ENCODE measurements around the gene ACBD3. TPM values are rescaled to one million over a fixed set of nuclear protein-coding genes. Genes with fewer than 3 reads are reported as not detected.

Gene ACBD3
- total and polyA plus RNA-seq, 2 experiments from 2014 or later: 41.4 to 76.8 TPM

DNA sequence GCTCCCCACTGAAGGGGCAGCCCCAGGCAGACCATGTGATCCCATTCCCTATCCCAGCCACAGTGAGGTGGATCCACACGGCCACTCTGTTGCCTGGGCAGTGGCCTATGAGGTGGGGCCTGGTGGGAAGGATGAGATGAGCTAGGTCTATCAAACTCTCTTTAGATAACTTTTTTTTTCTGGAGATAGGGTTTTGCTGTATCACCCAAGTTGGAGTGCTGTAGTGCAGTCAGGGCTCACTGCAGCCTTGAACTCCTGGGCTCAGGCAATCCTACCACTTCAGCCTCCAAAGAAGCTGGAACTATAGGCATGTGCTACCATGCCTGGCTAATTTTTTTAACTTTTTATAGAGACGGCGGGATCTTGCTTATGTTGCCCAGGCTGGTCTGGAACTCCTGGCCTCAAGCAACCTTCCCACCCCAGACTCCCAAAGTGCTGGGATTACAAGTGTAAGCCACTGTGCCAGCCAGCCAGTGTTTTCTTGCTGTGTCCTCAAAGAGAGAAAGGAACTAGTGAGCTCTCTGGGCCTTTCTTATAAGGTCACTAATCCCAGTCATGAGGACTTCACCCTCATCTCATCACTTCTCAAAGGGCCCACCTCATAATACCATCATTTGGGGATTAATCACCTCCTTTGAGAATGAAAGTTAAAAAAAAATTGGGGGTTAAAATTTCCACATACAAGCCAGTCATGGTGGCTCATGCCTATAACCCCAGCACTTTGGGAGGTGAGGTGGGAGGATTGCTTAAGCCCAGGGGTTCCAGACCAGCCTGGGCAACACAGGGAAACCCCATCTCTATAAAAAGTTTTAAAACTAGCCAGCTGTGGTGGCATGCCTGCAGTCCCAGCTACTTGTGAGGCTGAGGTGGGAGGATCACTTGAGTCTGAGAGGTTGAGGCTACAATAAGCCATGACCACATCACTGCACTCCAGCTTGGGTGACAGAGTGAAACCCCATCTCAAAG is 87.4 kb downstream of the ACBD3 start:
- peaks cover 11% of the 10 kb centered on the region for H3K4me1 ChIP-seq (ENCODE audit: insufficient read depth)
- H3K79me2 ChIP-seq (ENCODE audit: insufficient read depth): no peaks in the 10 kb centered on the region
- in situ Hi-C loops (cut with MboI): no loop called here
- H3F3A ChIP-seq (ENCODE audit: insufficient read depth): peaks cover 10% of the 10 kb centered on the region; the same call in 1 of the 2 replicates
- no peaks in the 10 kb centered on the region for H3K27me3 ChIP-seq (replicated peaks; ENCODE audit: insufficient read depth)
- H4K20me1 ChIP-seq (ENCODE audit: insufficient read depth): no peaks in the 10 kb centered on the region
- DNase-seq: peak; percentile 40
- H3K4me2 ChIP-seq (ENCODE audit: unreplicated experiment): no peak overlapping the region
- WGBS, 2 experiments (ENCODE audit: low coverage in 1 of 2, low lambda C conversion rate in 2 of 2, missing lambda C conversion rate in 2 of 2): 83 to 88% methylated on average over 3 of the region's 3 CpGs
- H3K36me3 ChIP-seq (ENCODE audit: low read depth): no peaks in the 10 kb centered on the region
- TF ChIP-seq EZH2 (IDR thresholded peaks at IDR 0.05; ENCODE audit: insufficient read depth, poor library complexity, severe bottlenecking): no peak
- TF ChIP-seq EZH2phosphoT487 (IDR thresholded peaks at IDR 0.05; ENCODE audit: insufficient read depth, low read depth): no peak
- H2AFZ ChIP-seq: no peak overlapping the region
- no peaks in the 10 kb centered on the region for H3K9me3 ChIP-seq (ENCODE audit: low read depth)
- H3K9ac ChIP-seq: no peak overlapping the region
- H3K4me3 ChIP-seq: no peak overlapping the region
- H3K27ac ChIP-seq: no peak overlapping the region
- H3K9me2 ChIP-seq (ENCODE audit: insufficient read depth): no peaks in the 10 kb centered on the region

DNA sequence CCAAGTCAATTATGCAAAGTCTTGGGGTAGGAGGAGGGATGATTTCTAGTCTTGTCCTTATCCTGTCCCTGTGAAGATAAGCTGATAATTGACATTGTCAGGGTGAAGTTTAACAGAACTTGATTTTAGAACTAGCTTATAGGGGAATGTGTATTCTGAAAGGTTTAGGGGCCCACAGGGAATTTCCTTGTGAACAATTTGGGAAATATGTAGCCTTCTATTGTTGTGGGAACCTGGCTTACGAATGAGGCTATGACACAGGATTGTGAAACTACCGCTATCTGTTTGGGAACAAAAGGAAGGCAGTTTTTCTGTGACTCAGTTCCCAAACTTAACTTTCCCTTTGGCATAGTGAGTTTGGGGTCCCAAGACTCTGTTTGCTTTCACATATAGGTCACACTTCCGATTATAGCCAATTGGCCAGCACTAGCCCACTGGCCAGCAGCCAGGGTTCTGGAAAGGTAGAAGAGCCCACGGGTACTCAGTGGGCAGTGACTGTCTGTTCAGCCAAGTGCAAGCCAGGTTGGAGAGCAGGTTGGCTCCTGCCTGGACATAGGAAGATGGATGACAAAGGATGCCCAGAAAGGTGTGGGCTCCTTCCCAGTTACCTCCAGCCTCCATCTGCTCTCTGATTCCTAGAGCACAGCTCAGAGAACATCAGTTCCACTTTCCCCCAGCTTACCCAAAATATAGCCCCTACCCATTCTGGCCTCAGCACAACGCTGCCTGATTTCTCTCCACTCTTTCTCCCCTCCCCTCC is 88.5 kb downstream of the ACBD3 start:
- Histone ChIP-seq H3K4me3 (peak overlapping the region; percentile 24; the same call in 1 of the 2 replicates), H3K27me3 (replicated peaks; ENCODE audit: insufficient read depth) (no peaks in the 10 kb centered on the region), H3K9me2 (ENCODE audit: insufficient read depth) (no peaks in the 10 kb centered on the region), H3K79me2 (ENCODE audit: insufficient read depth) (no peaks in the 10 kb centered on the region), H3F3A (ENCODE audit: insufficient read depth) (peaks cover 10% of the 10 kb centered on the region; the same call in 1 of the 2 replicates), H3K27ac (peak overlapping the region; percentile 48), H2AFZ (no peak overlapping the region), H3K9me3 (ENCODE audit: low read depth) (no peaks in the 10 kb centered on the region), H4K20me1 (ENCODE audit: insufficient read depth) (no peaks in the 10 kb centered on the region), H3K36me3 (ENCODE audit: low read depth) (no peaks in the 10 kb centered on the region), H3K4me1 (ENCODE audit: insufficient read depth) (peaks cover 11% of the 10 kb centered on the region), H3K4me2 (ENCODE audit: unreplicated experiment) (peak overlapping the region; percentile 76), H3K9ac (peak overlapping the region; percentile 46)
- TF ChIP-seq EZH2 (IDR thresholded peaks at IDR 0.05; ENCODE audit: insufficient read depth, poor library complexity, severe bottlenecking) (no peak), EZH2phosphoT487 (IDR thresholded peaks at IDR 0.05; ENCODE audit: insufficient read depth, low read depth) (peak; percentile 91)
- 37 to 45% methylated on average over 5 of the region's 5 CpGs for WGBS, 2 experiments (ENCODE audit: low coverage in 1 of 2, low lambda C conversion rate in 2 of 2, missing lambda C conversion rate in 2 of 2)
- in situ Hi-C loops (cut with MboI): no loop called here
- DNase-seq: peak; percentile 97

GRCh38 chr1:226095286-226095685 is 91.3 kb downstream of the ACBD3 start:
- no peak for DNase-seq
- peaks cover 11% of the 10 kb centered on the region for H3K4me1 ChIP-seq (ENCODE audit: insufficient read depth)
- no peaks in the 10 kb centered on the region for H3K27me3 ChIP-seq (replicated peaks; ENCODE audit: insufficient read depth)
- H3K79me2 ChIP-seq (ENCODE audit: insufficient read depth): no peaks in the 10 kb centered on the region
- H3K4me3 ChIP-seq: no peak overlapping the region
- H3K9me3 ChIP-seq (ENCODE audit: low read depth): no peaks in the 10 kb centered on the region
- WGBS, 2 experiments (ENCODE audit: low coverage in 1 of 2, low lambda C conversion rate in 2 of 2, missing lambda C conversion rate in 2 of 2): 70 to 88% methylated on average over 2 of the region's 2 CpGs
- H2AFZ ChIP-seq: no peak overlapping the region
- H3K27ac ChIP-seq: no peak overlapping the region
- in situ Hi-C loops (cut with MboI): no loop called here
- H4K20me1 ChIP-seq (ENCODE audit: insufficient read depth): no peaks in the 10 kb centered on the region
- H3K9me2 ChIP-seq (ENCODE audit: insufficient read depth): no peaks in the 10 kb centered on the region
- H3F3A ChIP-seq (ENCODE audit: insufficient read depth): peaks cover 10% of the 10 kb centered on the region; the same call in 1 of the 2 replicates
- H3K36me3 ChIP-seq (ENCODE audit: low read depth): no peaks in the 10 kb centered on the region
- no peak overlapping the region for H3K9ac ChIP-seq
- no peak overlapping the region for H3K4me2 ChIP-seq (ENCODE audit: unreplicated experiment)
- TF ChIP-seq EZH2phosphoT487 (IDR thresholded peaks at IDR 0.05; ENCODE audit: insufficient read depth, low read depth) (no peak), EZH2 (IDR thresholded peaks at IDR 0.05; ENCODE audit: insufficient read depth, poor library complexity, severe bottlenecking) (no peak)

Small RNAs within 50 kb of the gene (small RNA-seq; reads per million reads assigned to genes)
- gene AL512343.1 (ENCODE audit: low read depth, low replicate concordance): not detected

Other genes with a start within 250 kb of the ACBD3 start
- not detected in 2 replicates for gene LEFTY2, start 245.5 kb downstream of the ACBD3 start, total RNA-seq (2014; rRNA removed; shearing (Covaris generic))
- not detected in 2 replicates for gene LEFTY2, start 245.5 kb downstream of the ACBD3 start, polyA plus RNA-seq (2016; fragmentation: Nextera tagmentation; extraction: Ambion mirVana)
- 21.6 and 30.1 TPM in 2 replicates for gene SDE2, start 187.4 kb downstream of the ACBD3 start, total RNA-seq (2014; rRNA removed; shearing (Covaris generic))
- gene SDE2, start 187.4 kb downstream of the ACBD3 start, polyA plus RNA-seq (2016; fragmentation: Nextera tagmentation; extraction: Ambion mirVana): 18.0 and 18.3 TPM in 2 replicates
- gene H3-3A, start 124.0 kb downstream of the ACBD3 start, total RNA-seq (2014; rRNA removed; shearing (Covaris generic)): 140 and 212 TPM in 2 replicates
- 262 and 264 TPM in 2 replicates for gene H3-3A, start 124.0 kb downstream of the ACBD3 start, polyA plus RNA-seq (2016; fragmentation: Nextera tagmentation; extraction: Ambion mirVana)
- not detected in 2 replicates for gene MIXL1, start 36.9 kb upstream of the ACBD3 start, total RNA-seq (2014; rRNA removed; shearing (Covaris generic))
- not detected in 2 replicates for gene MIXL1, start 36.9 kb upstream of the ACBD3 start, polyA plus RNA-seq (2016; fragmentation: Nextera tagmentation; extraction: Ambion mirVana)
- 2.8 and 4.0 TPM in 2 replicates for gene LIN9, start 122.4 kb upstream of the ACBD3 start, total RNA-seq (2014; rRNA removed; shearing (Covaris generic))
- gene LIN9, start 122.4 kb upstream of the ACBD3 start, polyA plus RNA-seq (2016; fragmentation: Nextera tagmentation; extraction: Ambion mirVana): 3.9 and 4.7 TPM in 2 replicates
- 50.0 and 70.4 TPM in 2 replicates for gene PARP1, start 221.4 kb upstream of the ACBD3 start, total RNA-seq (2014; rRNA removed; shearing (Covaris generic))
- gene PARP1, start 221.4 kb upstream of the ACBD3 start, polyA plus RNA-seq (2016; fragmentation: Nextera tagmentation; extraction: Ambion mirVana): 46.2 and 53.4 TPM in 2 replicates